GM18907 (cell line): ENCODE data around the gene GLRA1.
A peak's percentile ranks its signal among the peaks of the same experiment; 100 is the strongest.
"Not testable (repeated sequence)": the region's sequence is repeated elsewhere in the genome, so short reads cannot be mapped to it uniquely, and the experiment has no call there.

Source experiments
- ATAC-seq: cut with Tn5 transposase; IDR thresholded peaks from one replicate; pipeline ENCODE4 v1.9.1; 2021; ENCODE audit warnings: mild to moderate bottlenecking, moderate library complexity; ENCODE audit not compliant: unreplicated experiment

The GLRA1 gene

DNA sequence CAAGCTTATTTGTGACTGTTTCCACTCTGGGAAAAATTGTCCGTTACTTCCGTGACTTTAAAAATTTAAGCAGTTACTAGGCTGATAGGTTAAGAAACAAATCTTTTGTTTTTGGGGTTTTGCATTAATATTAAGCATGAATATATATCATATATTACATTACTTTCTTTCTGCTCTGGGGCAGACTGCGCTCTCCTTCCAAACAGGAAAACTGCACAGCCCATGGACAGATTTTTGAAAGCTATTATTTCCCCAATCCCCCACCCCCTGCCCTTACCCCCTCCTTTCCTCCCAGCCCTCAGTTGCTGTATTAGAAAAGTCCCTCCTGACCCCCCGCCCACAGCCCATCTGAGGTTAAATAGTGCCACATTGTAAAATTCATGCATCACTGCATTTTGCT, 102.5 kb downstream of the GLRA1 start:
- ATAC-seq, result no peak

- ATAC-seq, result no peak
Measured at GRCh38 chr5:151820903-151821302, 103.7 kb downstream of the GLRA1 start.

DNA sequence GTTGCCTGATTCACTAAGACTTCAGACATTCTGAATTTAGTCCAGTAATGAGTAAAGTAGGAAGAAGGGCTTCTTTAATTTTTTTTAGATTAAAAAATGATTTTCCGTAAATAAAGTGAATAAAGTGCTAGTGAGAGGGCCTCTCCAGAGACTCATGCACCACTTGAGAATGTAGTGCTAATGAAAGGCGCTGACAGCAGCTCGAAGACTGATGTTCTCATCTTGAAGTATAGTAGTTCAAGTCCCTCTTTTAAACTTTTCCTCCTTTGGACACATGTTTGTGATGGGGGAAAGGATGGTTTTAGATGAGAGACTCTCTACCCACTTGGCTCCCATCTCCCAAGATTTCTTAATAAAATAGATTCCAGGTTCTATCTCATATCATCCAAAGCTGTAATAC, 104.4 kb downstream of the GLRA1 start:
- ATAC-seq, result no peak

DNA sequence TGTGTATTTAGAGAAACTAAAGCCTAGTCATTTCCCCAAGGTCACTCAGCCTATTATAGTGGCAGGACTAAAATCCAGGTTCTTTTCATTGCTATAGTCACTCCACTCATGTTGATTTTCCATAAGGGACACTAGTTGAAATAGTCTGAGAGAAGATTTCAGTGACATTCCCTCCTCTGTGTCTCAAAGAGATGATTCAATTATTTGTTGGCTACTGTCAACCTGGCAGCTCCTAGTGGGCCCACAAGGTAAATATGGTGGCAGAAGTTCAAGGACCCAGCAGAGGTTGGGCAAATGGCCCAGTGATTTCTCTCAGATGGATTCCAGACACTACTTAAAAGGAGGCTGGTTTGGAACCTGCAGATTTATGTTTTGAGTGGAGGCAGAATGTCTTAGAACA, 104.8 kb downstream of the GLRA1 start:
- ATAC-seq, result no peak

DNA sequence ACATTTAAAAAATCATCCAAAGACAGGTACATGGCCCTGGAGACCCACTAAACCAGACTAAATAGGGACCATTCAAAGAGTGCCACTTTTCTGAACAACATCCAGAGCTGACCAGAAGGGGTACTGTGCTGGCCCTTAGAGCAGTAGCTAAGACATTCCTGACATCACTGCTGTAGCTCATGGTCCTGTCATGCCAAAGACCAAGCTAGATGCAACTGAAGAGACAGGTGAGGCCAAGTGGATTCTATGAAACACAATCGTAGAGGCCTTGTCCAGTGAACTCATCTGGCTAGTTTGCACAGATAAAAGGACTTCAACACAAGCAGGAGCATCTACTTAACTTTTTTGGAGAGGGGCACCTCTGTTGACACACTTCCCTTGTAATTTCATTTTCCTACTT, 109.6 kb downstream of the GLRA1 start:
- no peak for ATAC-seq

GRCh38 chr5:151812757-151813309, 111.8 kb downstream of the GLRA1 start:
- no peak for ATAC-seq

DNA sequence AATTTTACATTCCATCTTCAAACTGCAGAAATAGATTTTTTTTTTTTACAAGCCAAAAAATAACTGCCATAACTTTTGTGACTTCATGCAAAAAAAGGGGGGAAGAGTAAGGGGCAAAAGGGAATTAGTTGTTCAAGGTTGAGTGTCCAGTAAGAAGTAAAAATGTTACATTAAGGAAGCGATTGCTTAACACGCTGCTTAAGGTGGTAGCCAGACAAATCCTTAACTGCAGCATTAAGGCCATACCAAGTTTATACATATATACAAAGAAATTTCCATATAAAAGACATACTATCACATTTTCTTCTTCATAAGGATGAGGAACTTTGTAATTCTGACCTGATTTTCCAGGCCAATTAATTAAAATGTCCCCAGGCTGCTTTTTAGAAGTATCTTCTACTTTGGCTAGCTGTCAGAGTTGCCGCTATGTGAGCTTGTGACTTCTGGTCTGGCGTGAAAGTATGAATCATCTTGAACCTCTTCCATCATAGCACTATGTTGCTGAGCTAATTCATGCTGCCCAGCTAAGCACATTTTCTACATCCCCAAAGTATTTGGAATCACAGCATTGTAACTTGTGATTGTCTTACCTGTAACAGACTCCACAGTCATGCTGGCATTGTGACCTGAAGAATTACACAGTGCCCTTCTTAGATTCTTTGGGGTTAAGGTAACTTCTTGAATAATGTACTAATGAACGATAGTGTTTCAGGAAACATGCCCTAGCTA, 112.9 kb downstream of the GLRA1 start:
- no peak for ATAC-seq

- no peak for ATAC-seq
Measured at GRCh38 chr5:151810897-151811296, 113.8 kb downstream of the GLRA1 start.

DNA sequence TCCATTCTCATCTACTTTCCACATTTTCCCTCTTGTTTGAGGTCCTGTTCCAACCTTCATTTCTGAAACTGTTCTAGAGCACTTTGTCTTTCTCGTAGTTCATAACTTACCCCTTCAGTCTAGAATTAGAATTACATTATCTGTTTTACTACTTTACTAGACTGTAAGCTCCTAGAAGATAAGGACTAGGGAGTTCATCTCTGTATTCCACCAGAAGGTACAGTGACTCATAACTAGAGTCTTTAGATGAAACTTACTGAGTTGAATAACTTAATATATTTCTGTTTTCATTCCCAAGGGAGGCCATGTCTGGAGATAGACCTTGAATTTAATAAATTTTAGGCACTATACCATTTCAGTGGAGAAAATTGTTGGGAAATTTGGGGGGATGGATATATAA, 114.2 kb downstream of the GLRA1 start:
- ATAC-seq, result no peak

GRCh38 chr5:151808451-151809169, 116.0 kb downstream of the GLRA1 start:
- ATAC-seq, result no peak

GRCh38 chr5:151805414-151806223, 119.0 kb downstream of the GLRA1 start:
- ATAC-seq, result no peak

- peak; percentile 69 for ATAC-seq
Measured at GRCh38 chr5:151800532-151800931, 124.1 kb downstream of the GLRA1 start.

DNA sequence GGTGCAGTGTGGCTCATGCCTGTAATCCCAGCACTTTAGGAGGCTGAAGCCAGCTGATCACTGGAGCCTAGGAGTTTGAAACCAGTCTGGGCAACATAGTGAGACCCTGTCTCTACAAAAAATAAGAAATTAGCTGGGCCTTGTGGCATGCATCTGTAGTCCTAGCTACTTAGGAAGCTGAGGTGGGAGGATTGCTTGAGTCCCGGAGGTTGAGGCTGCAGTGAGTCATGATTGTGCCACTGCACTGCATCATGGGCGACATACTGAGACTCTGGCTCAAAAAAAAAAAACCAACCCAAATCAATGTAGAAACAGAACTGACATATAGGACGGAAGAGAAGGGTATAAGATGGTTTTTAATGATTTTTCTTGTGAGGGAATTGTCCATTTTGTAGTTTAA, 125.2 kb downstream of the GLRA1 start:
- no peak for ATAC-seq

DNA sequence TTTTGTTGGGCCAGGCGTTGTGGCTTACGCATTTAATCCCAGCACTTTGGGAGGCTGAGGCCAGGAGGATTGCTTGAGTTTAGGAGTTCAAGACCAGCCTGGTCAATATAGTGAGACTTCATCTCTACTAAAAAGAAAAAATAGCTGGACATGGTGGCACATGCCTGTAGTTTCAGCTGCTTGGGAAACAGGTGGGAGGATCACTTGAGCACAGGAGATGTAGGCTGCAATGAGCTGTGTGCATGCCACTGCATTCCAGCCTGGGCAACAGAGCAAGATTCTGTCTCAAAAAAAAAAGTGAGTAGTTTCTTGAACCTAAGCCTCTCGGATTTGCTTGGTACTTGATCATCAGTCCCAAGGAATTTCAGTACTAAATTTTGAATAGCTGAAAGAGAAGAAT, 126.0 kb downstream of the GLRA1 start:
- no peak for ATAC-seq

- ATAC-seq, result no peak
Measured at GRCh38 chr5:151795426-151795825, 129.2 kb downstream of the GLRA1 start.

GRCh38 chr5:151793358-151793757, 131.3 kb downstream of the GLRA1 start:
- ATAC-seq, result no peak

DNA sequence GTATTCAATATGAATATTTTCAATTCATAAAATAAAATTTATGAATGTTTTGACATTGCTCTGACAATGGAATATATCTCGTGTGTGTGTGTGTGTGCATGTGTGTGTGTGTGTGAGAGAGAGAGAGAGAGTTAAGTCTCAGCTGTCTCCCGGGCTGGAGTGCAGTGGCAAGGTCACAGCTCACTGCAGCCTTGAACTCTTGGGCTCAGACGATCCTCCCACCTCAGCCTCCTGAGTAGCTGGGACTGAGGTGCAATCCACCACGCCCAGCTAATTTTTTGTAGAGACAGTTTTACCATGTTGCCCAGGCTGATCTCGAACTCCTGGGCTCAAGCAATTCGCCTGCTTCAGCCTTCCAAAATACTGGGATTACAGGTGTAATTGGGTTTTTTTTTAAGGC, 136.8 kb downstream of the GLRA1 start:
- no peak for ATAC-seq

- ATAC-seq, result no peak
Measured at GRCh38 chr5:151786468-151786867, 138.2 kb downstream of the GLRA1 start.

GRCh38 chr5:151784141-151784540, 140.5 kb downstream of the GLRA1 start:
- ATAC-seq, result no peak

DNA sequence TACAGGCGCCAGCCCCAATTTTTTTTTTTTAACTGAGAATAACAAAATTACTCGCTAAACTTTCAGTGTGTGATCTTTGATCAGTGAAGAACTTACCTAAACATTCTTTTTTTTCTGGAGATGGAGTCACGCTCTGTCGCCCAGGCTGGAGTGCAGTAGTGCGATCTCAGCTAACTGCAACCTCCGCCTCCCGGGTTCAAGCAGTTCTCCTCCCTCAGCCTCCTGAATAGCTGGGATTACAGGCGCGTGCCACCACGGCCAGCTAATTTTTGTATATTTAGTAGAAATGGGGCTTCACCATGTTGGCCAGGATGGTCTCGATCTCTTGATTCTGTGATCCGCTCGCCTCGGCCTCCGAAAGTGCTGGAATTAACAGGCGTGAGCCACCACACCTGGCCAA, 141.0 kb downstream of the GLRA1 start:
- not testable (repeated sequence) for ATAC-seq

- ATAC-seq, result no peak
Measured at GRCh38 chr5:151781201-151781600, 143.4 kb downstream of the GLRA1 start.
